GM23248 (cell line): Measurements from ENCODE around the gene AAMDC. TPM values are rescaled to one million over a fixed set of nuclear protein-coding genes. Genes with fewer than 3 reads are reported as not detected.

Experiments
- DNase-seq: peaks from one replicate; pipeline ENCODE4 v3.0.0-alpha.2; 2015
- H2AFZ ChIP-seq: fragments of 200-600 bp; sonication (generic); 2 replicates; pipeline ENCODE4 v1.6.1; 2016; ENCODE audit warnings: antibody characterized with exemption
- H3F3A ChIP-seq: fragments of 200-600 bp; sonication (generic); 2 replicates; pipeline ENCODE4 v1.6.1; 2016; ENCODE audit warnings: mild to moderate bottlenecking, antibody characterized with exemption, mixed run types; ENCODE audit not compliant: insufficient read depth
- H3K27ac ChIP-seq: fragments of 200-600 bp; sonication (generic); 2 replicates; pipeline ENCODE4 v1.5.1; 2016; ENCODE audit warnings: mild to moderate bottlenecking
- H3K27me3 ChIP-seq: fragments of 200-600 bp; sonication (generic); replicated peaks from 2 replicates; pipeline ENCODE4 v1.6.1; 2016; ENCODE audit warnings: mild to moderate bottlenecking; ENCODE audit not compliant: insufficient read depth
- H3K36me3 ChIP-seq: fragments of 200-600 bp; sonication (generic); 2 replicates; pipeline ENCODE4 v1.6.1; 2016; ENCODE audit warnings: low read depth, mild to moderate bottlenecking
- H3K4me1 ChIP-seq: fragments of 200-600 bp; sonication (generic); 2 replicates; pipeline ENCODE4 v1.6.1; 2016; ENCODE audit warnings: mild to moderate bottlenecking; ENCODE audit not compliant: insufficient read depth
- H3K4me2 ChIP-seq: fragments of 200-600 bp; sonication (generic); one replicate; pipeline ENCODE4 v1.6.1; 2016; ENCODE audit warnings: mild to moderate bottlenecking; ENCODE audit not compliant: unreplicated experiment
- H3K4me3 ChIP-seq: fragments of 200-600 bp; sonication (generic); 2 replicates; pipeline ENCODE4 v1.5.1; 2016; ENCODE audit warnings: mild to moderate bottlenecking
- H3K79me2 ChIP-seq: fragments of 200-600 bp; sonication (generic); 2 replicates; pipeline ENCODE4 v1.6.1; 2016; ENCODE audit warnings: mild to moderate bottlenecking; ENCODE audit not compliant: insufficient read depth
- H3K9ac ChIP-seq: fragments of 200-600 bp; sonication (generic); 2 replicates; pipeline ENCODE4 v1.6.1; 2016; ENCODE audit warnings: mild to moderate bottlenecking
- H3K9me2 ChIP-seq: fragments of 200-600 bp; sonication (generic); 2 replicates; pipeline ENCODE4 v1.6.1; 2016; ENCODE audit warnings: mixed run types, mild to moderate bottlenecking, moderate library complexity; ENCODE audit not compliant: insufficient read depth
- H3K9me3 ChIP-seq: fragments of 200-600 bp; sonication (generic); one replicate; pipeline ENCODE4 v1.6.1; 2017; ENCODE audit warnings: low read depth
- H4K20me1 ChIP-seq: fragments of 200-600 bp; sonication (generic); 2 replicates; pipeline ENCODE4 v1.6.0; 2016; ENCODE audit not compliant: insufficient read depth
- EZH2 ChIP-seq: fragments of 200-600 bp; sonication (generic); IDR thresholded peaks from 2 replicates; pipeline ENCODE4 v1.6.1; 2018; ENCODE audit warnings: antibody characterized with exemption, mild to moderate bottlenecking; ENCODE audit not compliant: insufficient read depth, poor library complexity, severe bottlenecking
- EZH2phosphoT487 ChIP-seq: fragments of 200-600 bp; sonication (generic); IDR thresholded peaks from 2 replicates; pipeline ENCODE4 v1.6.1; 2018; ENCODE audit warnings: antibody characterized with exemption, moderate library complexity, mild to moderate bottlenecking, low read depth; ENCODE audit not compliant: insufficient read depth
- WGBS, 2 experiments: methylation state at CpG; one replicate each; pipeline ENCODE4 v1.1.6; 2015 to 2017; ENCODE audit warnings: low lambda C conversion rate in 2 of 2, low coverage in 1 of 2; ENCODE audit errors: missing lambda C conversion rate in 2 of 2; 5-methylcytosine and 5-hydroxymethylcytosine counted together
- in situ Hi-C: fragments of 300-500 bp; cut with MboI; formaldehyde crosslinking; loops from 2 replicates; pipeline ENCODE4 v1.15.0; 2020
- polyA plus RNA-seq: library from polyadenylated mRNA; unstranded; fragments of >200 nt; fragmentation: Nextera tagmentation; extraction: Ambion mirVana; gene quantifications from 2 replicates; pipeline ENCODE4 v1.2.1, GENCODE V29; 2016
- total RNA-seq: library from RNA; depleted of rRNA; stranded (reverse); fragments of >200 nt; shearing (Covaris generic); gene quantifications from 2 replicates; pipeline ENCODE4 v1.2.3, GENCODE V29; 2014; rRNA removed

The AAMDC gene
- total RNA-seq: 7.3 and 8.5 TPM in 2 replicates
- 55.2 and 56.3 TPM in 2 replicates for polyA plus RNA-seq

- no peaks in the 10 kb centered on the region for H3K36me3 ChIP-seq
- peak within 1 kb of the TSS; percentile 97 for H2AFZ ChIP-seq
- no peak for TF ChIP-seq EZH2phosphoT487
- no peak for TF ChIP-seq EZH2
- peaks cover 76% of the 10 kb centered on the region for H3K79me2 ChIP-seq
- H3K27ac ChIP-seq: peak within 1 kb of the TSS; percentile 56
- peaks cover 16% of the 10 kb centered on the region for H4K20me1 ChIP-seq
- peak; percentile 100 for DNase-seq
- H3K4me1 ChIP-seq: peaks cover 22% of the 10 kb centered on the region
- no peaks in the 10 kb centered on the region for H3K9me2 ChIP-seq
- H3K4me3 ChIP-seq: peak within 1 kb of the TSS; percentile 98
- peak within 1 kb of the TSS; percentile 92 for H3K4me2 ChIP-seq
- peak within 1 kb of the TSS; percentile 86 for H3K9ac ChIP-seq
- H3K9me3 ChIP-seq: no peaks in the 10 kb centered on the region
- peaks cover 26% of the 10 kb centered on the region for H3F3A ChIP-seq
- 1% methylated on average over 46 to 64 of the region's 64 CpGs for WGBS, 2 experiments
- H3K27me3 ChIP-seq: no peaks in the 10 kb centered on the region
- in situ Hi-C loops: no loop called here
These were observed at the start of gene AAMDC, which contains the start of gene RSF1 for GRCh38 chr11:77820565-77821348. Gene AAMDC, plus strand, starts transcription at chr11:77821144. Its CDS starts 21,353 bp downstream, at chr11:77842497. Gene RSF1, minus strand, starts transcription at chr11:77820722. Its CDS starts 8 bp downstream, at chr11:77820714.

GRCh38 chr11:77775936-77776335, 45.0 kb upstream of the AAMDC start:
- WGBS, 2 experiments: 58% methylated on average over 2 of the region's 2 CpGs
- H3K4me1 ChIP-seq: peaks cover 5% of the 10 kb centered on the region; the same call in 1 of the 2 replicates
- TF ChIP-seq EZH2phosphoT487 (no peak), EZH2 (no peak)
- H3F3A ChIP-seq: no peaks in the 10 kb centered on the region
- no peak overlapping the region for H3K9ac ChIP-seq
- no peak for DNase-seq
- no peaks in the 10 kb centered on the region for H3K27me3 ChIP-seq
- no peaks in the 10 kb centered on the region for H3K36me3 ChIP-seq
- in situ Hi-C loops: no loop called here
- H3K9me3 ChIP-seq: no peaks in the 10 kb centered on the region
- peaks cover 97% of the 10 kb centered on the region for H3K79me2 ChIP-seq
- H3K4me2 ChIP-seq: no peak overlapping the region
- H3K27ac ChIP-seq: no peak overlapping the region
- H2AFZ ChIP-seq: no peak overlapping the region
- H3K9me2 ChIP-seq: no peaks in the 10 kb centered on the region
- peaks cover 41% of the 10 kb centered on the region; the same call in 1 of the 2 replicates for H4K20me1 ChIP-seq
- H3K4me3 ChIP-seq: no peak overlapping the region

DNA sequence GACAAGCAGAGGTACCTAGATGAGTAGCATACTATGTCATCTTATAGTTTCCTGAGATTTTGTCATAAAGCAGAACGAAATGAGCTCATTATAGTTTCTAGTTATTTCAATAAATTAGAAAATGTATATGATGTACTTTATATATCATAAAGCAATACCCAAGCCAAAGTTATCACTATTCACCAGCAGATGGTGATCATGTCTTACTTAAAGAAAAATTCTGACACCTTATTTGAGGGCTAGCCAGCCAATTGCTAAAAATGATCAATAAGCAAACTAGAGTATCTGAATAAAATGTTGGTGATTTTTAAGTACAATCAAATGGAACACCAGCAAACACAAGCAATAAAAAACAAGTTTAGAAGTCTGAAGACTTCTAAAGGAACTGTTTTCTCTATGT, 44.5 kb upstream of the AAMDC start:
- Histone ChIP-seq H3K36me3 (no peaks in the 10 kb centered on the region), H3K4me3 (no peak overlapping the region), H3K9ac (no peak overlapping the region), H3K9me3 (no peaks in the 10 kb centered on the region), H3K79me2 (peaks cover 97% of the 10 kb centered on the region), H3K4me1 (0 out of 2 replicates have a peak, but pooled peaks cover under 1% of the 10 kb centered on the region), H3K4me2 (no peak overlapping the region), H2AFZ (no peak overlapping the region), H3K9me2 (no peaks in the 10 kb centered on the region), H3K27ac (no peak overlapping the region), H3K27me3 (no peaks in the 10 kb centered on the region), H3F3A (no peaks in the 10 kb centered on the region), H4K20me1 (peaks cover 41% of the 10 kb centered on the region; the same call in 1 of the 2 replicates)
- DNase-seq: peak; percentile 32
- in situ Hi-C loops: no loop called here
- TF ChIP-seq EZH2phosphoT487 (no peak), EZH2 (no peak)
- 71 to 94% methylated on average over 1 of the region's 1 CpG for WGBS, 2 experiments

GRCh38 chr11:77778118-77778517, 42.8 kb upstream of the AAMDC start:
- no peaks in the 10 kb centered on the region for H3K4me1 ChIP-seq
- no peaks in the 10 kb centered on the region for H3K36me3 ChIP-seq
- DNase-seq: no peak
- H3K9me3 ChIP-seq: no peaks in the 10 kb centered on the region
- no peaks in the 10 kb centered on the region for H3K9me2 ChIP-seq
- peaks cover 97% of the 10 kb centered on the region for H3K79me2 ChIP-seq
- H2AFZ ChIP-seq: no peak overlapping the region
- WGBS, 2 experiments: 100% methylated on average over 1 of the region's 1 CpG
- no peak overlapping the region for H3K27ac ChIP-seq
- H3K4me3 ChIP-seq: no peak overlapping the region
- H3K27me3 ChIP-seq: no peaks in the 10 kb centered on the region
- no peak for TF ChIP-seq EZH2
- TF ChIP-seq EZH2phosphoT487: no peak
- in situ Hi-C loops: no loop called here
- H3K4me2 ChIP-seq: no peak overlapping the region
- H4K20me1 ChIP-seq: peaks cover 45% of the 10 kb centered on the region
- no peaks in the 10 kb centered on the region for H3F3A ChIP-seq
- no peak overlapping the region for H3K9ac ChIP-seq
